Uterus (tissue), 2 donors: ENCODE measurements around the gene RHOC.

Source experiments
- POLR2A ChIP-seq, 2 donors: fragments of 450-650 bp; IDR thresholded peaks; one replicate each; pipeline ENCODE4 v1.6.1; 2016; ENCODE audit warnings: antibody characterized with exemption in 2 of 2, mild to moderate bottlenecking in 1 of 2, moderate library complexity in 1 of 2
- TF ChIP-seq, protein P1 (sequence below), 4 experiments: fragments of 200-600 bp in 2 of 4; fragments of 450-650 bp in 2 of 4; sonication (generic) in 2 of 4; IDR thresholded peaks; one replicate each; pipeline ENCODE4 v1.5.1; 2016 to 2019; ENCODE audit warnings: antibody characterized with exemption in 4 of 4, mild to moderate bottlenecking in 2 of 4, moderate library complexity in 1 of 4

DNA sequence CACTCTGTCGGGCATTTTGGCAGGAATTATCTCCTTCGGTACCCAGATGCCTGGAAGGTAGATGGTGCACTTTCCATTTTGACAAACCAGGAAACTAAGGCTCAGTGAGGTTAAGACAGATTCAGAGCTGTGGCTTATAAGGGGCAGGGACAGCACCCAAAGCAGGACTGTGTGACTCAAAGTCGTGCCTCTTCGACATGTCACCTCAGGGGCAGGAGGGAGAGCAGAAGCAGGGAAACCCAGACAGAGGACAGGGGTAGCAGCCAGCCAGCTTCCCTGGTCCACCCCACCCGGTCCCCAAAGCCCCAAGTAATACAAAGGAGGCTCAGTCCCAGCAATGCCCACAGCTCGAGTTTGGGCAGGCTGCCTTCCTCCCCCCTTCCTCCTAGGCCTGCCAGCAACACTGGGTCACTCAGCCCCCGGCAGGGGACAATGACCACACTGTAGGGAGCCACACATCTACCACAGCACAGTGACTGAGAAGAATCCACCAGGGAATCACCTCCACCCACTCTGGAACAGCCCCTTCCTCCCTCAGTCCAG lies 2.5 kb downstream of the RHOC start:
- TF ChIP-seq, protein P1, sequence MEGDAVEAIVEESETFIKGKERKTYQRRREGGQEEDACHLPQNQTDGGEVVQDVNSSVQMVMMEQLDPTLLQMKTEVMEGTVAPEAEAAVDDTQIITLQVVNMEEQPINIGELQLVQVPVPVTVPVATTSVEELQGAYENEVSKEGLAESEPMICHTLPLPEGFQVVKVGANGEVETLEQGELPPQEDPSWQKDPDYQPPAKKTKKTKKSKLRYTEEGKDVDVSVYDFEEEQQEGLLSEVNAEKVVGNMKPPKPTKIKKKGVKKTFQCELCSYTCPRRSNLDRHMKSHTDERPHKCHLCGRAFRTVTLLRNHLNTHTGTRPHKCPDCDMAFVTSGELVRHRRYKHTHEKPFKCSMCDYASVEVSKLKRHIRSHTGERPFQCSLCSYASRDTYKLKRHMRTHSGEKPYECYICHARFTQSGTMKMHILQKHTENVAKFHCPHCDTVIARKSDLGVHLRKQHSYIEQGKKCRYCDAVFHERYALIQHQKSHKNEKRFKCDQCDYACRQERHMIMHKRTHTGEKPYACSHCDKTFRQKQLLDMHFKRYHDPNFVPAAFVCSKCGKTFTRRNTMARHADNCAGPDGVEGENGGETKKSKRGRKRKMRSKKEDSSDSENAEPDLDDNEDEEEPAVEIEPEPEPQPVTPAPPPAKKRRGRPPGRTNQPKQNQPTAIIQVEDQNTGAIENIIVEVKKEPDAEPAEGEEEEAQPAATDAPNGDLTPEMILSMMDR (IDR thresholded peaks at IDR 0.05) = no peak
- no peak for TF ChIP-seq POLR2A (IDR thresholded peaks at IDR 0.05)
